Measurements from ENCODE around the gene IRF6. TPM values are rescaled to one million over a fixed set of nuclear protein-coding genes. Genes with fewer than 3 reads are reported as not detected.

Gene IRF6
- total RNA-seq, 1 donor from 2014 or later: 7.6 TPM

DNA sequence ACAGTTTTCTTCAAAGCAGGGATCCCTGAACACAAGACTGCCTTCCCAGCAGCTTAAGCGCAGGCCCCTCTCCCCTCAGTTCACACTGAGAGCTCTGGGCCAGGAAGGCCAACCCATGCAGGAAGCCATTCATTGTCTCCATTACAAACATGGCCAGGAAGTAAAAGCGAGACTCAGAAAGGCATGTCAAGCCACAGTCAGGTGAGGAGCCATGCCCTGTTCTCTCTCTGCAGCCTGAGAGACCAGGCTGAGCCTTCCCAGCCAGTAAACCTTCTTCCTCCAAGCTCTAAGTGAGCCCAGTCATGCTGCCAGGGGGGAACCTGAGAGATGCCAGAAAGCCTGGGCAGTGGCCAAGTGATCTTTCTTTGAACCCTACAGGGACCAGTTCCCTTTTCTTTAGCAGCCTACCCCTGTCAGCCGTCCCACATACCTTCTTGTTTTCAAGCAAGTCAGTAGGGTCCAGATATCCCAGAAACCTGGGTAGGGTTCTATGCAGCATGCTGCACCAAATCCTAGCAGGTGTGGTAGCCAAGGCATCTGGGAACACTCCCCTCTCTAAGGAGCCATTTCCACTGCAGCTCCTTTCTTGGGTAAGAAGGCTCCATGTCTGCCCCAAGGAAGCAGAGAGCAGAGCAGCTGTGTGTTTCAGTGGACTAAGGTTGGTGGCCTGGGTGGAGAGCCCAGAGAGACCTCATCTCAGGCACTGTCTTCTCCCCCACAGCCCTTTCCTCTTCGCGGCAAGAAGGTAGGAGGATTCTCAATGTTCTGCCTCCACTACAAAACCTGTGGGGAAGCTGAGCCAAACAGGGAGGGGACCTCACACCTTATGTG, 49.1 kb downstream of the IRF6 start:
- Histone ChIP-seq H3K27me3 (no peaks in the 10 kb centered on the region), H3K9me3 (no peaks in the 10 kb centered on the region), H3K27ac (no peak overlapping the region), H3K4me1 (no peaks in the 10 kb centered on the region), H3K4me3 (no peak overlapping the region), H3K36me3 (no peaks in the 10 kb centered on the region)
- TF ChIP-seq, protein P1, sequence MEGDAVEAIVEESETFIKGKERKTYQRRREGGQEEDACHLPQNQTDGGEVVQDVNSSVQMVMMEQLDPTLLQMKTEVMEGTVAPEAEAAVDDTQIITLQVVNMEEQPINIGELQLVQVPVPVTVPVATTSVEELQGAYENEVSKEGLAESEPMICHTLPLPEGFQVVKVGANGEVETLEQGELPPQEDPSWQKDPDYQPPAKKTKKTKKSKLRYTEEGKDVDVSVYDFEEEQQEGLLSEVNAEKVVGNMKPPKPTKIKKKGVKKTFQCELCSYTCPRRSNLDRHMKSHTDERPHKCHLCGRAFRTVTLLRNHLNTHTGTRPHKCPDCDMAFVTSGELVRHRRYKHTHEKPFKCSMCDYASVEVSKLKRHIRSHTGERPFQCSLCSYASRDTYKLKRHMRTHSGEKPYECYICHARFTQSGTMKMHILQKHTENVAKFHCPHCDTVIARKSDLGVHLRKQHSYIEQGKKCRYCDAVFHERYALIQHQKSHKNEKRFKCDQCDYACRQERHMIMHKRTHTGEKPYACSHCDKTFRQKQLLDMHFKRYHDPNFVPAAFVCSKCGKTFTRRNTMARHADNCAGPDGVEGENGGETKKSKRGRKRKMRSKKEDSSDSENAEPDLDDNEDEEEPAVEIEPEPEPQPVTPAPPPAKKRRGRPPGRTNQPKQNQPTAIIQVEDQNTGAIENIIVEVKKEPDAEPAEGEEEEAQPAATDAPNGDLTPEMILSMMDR (IDR thresholded peaks at IDR 0.05): no peak
- intact Hi-C loops (cut with DNase I): no loop called here
- DNase-seq (ENCODE audit: low spot score in 2 of 2): no peak

DNA sequence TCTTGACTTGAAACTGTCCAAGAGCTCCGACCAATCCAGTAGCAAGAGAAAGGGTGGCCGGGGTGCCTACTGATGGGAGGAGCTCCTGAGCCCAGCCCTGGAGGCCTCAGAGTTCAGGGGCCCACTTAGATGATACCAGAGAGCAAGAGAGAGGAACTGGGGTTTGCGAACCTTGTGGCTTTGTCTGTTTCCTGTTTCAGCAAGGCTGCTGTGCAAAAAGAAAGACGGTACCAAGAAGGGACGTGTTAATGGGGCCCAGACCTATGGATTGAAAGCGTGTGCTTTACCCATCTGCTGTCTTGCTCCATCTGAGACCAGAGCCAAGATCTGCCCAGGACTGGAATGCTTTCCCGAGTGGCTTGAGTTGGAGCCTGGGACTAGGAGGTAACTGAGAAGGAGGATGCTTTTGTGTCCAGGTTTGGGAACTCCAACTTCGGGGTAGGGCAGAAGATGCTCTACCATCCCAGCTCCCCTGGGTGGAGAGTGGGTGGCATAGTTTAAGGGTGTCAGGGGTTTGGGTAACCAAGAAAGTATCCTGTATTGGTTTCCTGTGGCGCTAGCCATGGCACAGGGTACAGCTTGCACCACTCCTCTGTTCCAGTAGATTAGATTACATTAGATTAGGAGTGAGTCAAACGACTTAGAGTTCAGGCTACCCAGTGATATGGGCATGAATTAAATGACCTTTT, 49.9 kb downstream of the IRF6 start, which contains the start of gene TRAF3IP3:
TRAF3IP3 (plus strand) TSS at position 128 of the 689 bp plus-strand sequence. CDS start 3,987 bp downstream, outside the sequence.
- no peaks in the 10 kb centered on the region for H3K4me1 ChIP-seq
- no peak within 1 kb of the TSS for H3K4me3 ChIP-seq
- intact Hi-C loops (cut with DNase I): no loop called here
- DNase-seq (ENCODE audit: low spot score in 2 of 2): peak; percentile 13 to 71
- H3K36me3 ChIP-seq: no peaks in the 10 kb centered on the region
- H3K27ac ChIP-seq: no peak within 1 kb of the TSS
- H3K9me3 ChIP-seq: no peaks in the 10 kb centered on the region
- no peaks in the 10 kb centered on the region for H3K27me3 ChIP-seq
- TF ChIP-seq, protein P1 (IDR thresholded peaks at IDR 0.05): no peak

DNA sequence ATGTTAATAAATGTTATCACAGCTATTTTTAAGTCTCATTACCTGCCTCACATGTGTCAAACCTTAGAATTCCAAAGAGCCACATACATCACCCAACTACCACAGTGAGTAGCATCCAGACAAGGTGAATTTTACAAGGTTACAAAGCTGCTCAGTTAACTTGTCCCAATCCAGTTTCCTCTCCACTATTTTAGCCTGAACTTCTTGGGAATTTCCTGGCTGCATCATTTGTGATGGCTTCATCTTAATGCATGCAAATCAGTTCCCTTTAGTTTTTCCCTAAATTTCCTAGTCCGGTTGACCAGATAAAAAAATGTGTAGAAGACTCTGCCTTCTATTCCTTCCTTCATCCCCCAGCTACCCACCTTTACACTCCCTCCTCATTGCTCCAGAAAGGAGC, 50.7 kb downstream of the IRF6 start:
- H3K27me3 ChIP-seq: no peaks in the 10 kb centered on the region
- no peak for DNase-seq (ENCODE audit: low spot score in 2 of 2)
- H3K36me3 ChIP-seq: no peaks in the 10 kb centered on the region
- no peak overlapping the region for H3K27ac ChIP-seq
- no peaks in the 10 kb centered on the region for H3K9me3 ChIP-seq
- no peak overlapping the region for H3K4me3 ChIP-seq
- TF ChIP-seq, protein P1 (IDR thresholded peaks at IDR 0.05): no peak
- intact Hi-C loops (cut with DNase I): no loop called here
- no peaks in the 10 kb centered on the region for H3K4me1 ChIP-seq

DNA sequence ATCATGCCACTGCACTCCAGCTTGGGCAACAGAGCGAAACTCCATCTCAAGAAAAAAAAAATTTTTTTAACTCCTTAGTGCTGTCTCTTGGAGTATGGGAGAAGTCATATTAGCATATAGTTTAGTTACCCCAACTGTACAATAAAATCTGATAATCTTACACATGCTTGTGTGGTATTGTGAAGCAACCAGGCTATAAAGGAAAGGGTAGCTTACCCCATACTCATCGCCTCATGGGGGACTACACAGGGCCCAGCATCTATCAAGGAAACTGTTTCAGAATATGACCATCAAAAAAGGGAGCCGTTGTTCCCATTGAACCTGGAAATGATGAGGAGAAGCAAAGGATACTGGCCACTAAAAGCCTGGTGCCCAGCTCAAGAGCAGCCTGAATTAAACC, 53.1 kb downstream of the IRF6 start:
- TF ChIP-seq, protein P1 (IDR thresholded peaks at IDR 0.05): no peak
- Histone ChIP-seq H3K36me3 (no peaks in the 10 kb centered on the region), H3K27ac (no peak overlapping the region), H3K4me3 (no peak overlapping the region), H3K4me1 (no peaks in the 10 kb centered on the region), H3K9me3 (no peaks in the 10 kb centered on the region), H3K27me3 (no peaks in the 10 kb centered on the region)
- intact Hi-C loops (cut with DNase I): no loop called here
- no peak for DNase-seq (ENCODE audit: low spot score in 2 of 2)

DNA sequence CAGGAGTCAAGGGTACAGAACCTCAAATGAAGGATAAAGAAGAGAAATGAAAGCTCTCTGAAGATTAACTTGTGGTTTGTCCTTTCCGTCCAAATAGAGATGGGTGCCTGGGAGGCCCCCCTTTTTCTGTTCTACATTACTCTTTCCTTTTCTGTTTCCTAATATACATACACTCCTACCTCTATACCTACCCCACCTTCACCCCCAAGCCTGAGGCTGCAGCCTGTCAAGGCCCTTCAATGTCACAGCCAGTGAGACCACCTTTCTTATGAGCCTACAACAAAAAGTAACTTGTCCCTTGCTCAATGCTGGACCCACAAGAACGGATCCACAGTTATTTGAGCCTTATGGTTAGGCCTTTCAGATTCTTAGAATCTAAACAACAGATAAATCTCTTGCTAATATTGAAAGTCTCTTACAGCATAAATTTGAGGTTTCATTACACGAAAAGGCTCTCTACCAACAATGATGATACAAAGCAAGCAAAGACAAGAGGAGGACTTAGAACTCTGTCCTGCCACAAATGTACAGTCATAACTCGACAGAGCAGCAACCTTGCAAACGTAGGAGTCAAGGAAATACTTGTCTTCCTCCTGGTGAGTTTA, 54.2 kb downstream of the IRF6 start:
- intact Hi-C loops (cut with DNase I): no loop called here
- Histone ChIP-seq H3K27ac (no peak overlapping the region), H3K27me3 (no peaks in the 10 kb centered on the region), H3K4me1 (no peaks in the 10 kb centered on the region), H3K36me3 (no peaks in the 10 kb centered on the region), H3K4me3 (no peak overlapping the region), H3K9me3 (no peaks in the 10 kb centered on the region)
- TF ChIP-seq, protein P1 (IDR thresholded peaks at IDR 0.05): no peak
- no peak for DNase-seq (ENCODE audit: low spot score in 2 of 2)
